OCI-LY1 (cell line): ENCODE results near the gene CD300LB.

ENCODE experiments used
- CTCF ChIP-seq: fragments of 200-600 bp; sonication (generic), shearing (Covaris generic); IDR thresholded peaks from 2 replicates; pipeline ENCODE4 v1.5.1; 2017; ENCODE audit warnings: mild to moderate bottlenecking, antibody characterized with exemption, low read length, moderate library complexity, mixed read lengths
- EZH2 ChIP-seq: fragments of 200-600 bp; sonication (generic), shearing (Covaris generic); IDR thresholded peaks from 2 replicates; pipeline ENCODE4 v1.8.0; 2017; ENCODE audit warnings: borderline replicate concordance, mixed run types, mild to moderate bottlenecking, antibody characterized with exemption, low read length, moderate library complexity, mixed read lengths

- no peak for TF ChIP-seq CTCF
- no peak for TF ChIP-seq EZH2
Observed at GRCh38 chr17:74512624-74513091, 18.6 kb downstream of the CD300LB start.
